HEK293 (cell line): ENCODE data around the gene PMAIP1.

ENCODE experiments used
- GLIS1 ChIP-seq: fragments of 450-650 bp; formaldehyde crosslinking; IDR thresholded peaks from 2 replicates; pipeline ENCODE4 v1.5.1; 2016; ENCODE audit warnings: missing biosample characterization, missing genetic modification characterization
- GLIS2 ChIP-seq: fragments of 450-650 bp; formaldehyde crosslinking; IDR thresholded peaks from 2 replicates; pipeline ENCODE4 v1.5.1; 2016; ENCODE audit warnings: missing biosample characterization, missing genetic modification characterization
- INSM2 ChIP-seq: fragments of 450-650 bp; formaldehyde crosslinking; IDR thresholded peaks from 2 replicates; pipeline ENCODE4 v1.5.1; 2016; ENCODE audit warnings: missing biosample characterization, missing genetic modification characterization
- KLF7 ChIP-seq: fragments of 450-650 bp; formaldehyde crosslinking; IDR thresholded peaks from 2 replicates; pipeline ENCODE4 v1.5.1; 2016; ENCODE audit warnings: missing biosample characterization, missing genetic modification characterization, borderline replicate concordance
- PRDM1 ChIP-seq: fragments of 450-650 bp; formaldehyde crosslinking; IDR thresholded peaks from 2 replicates; pipeline ENCODE4; 2016; ENCODE audit warnings: missing biosample characterization, missing genetic modification characterization
- SP3 ChIP-seq: fragments of 450-650 bp; formaldehyde crosslinking; IDR thresholded peaks from 2 replicates; pipeline ENCODE4 v1.5.1; 2016; ENCODE audit warnings: missing biosample characterization, missing genetic modification characterization
- ZBTB6 ChIP-seq: fragments of 450-650 bp; formaldehyde crosslinking; IDR thresholded peaks from 2 replicates; pipeline ENCODE4 v1.5.1; 2017; ENCODE audit warnings: missing biosample characterization, missing genetic modification characterization
- ZBTB8A ChIP-seq: fragments of 450-650 bp; formaldehyde crosslinking; IDR thresholded peaks from 2 replicates; pipeline ENCODE4 v1.5.1; 2016; ENCODE audit warnings: missing biosample characterization, missing genetic modification characterization
- ZEB2 ChIP-seq: fragments of 450-650 bp; formaldehyde crosslinking; IDR thresholded peaks from 2 replicates; pipeline ENCODE4 v1.5.1; 2016; ENCODE audit warnings: missing biosample characterization, missing genetic modification characterization
- ZNF114 ChIP-seq: fragments of 450-650 bp; formaldehyde crosslinking; IDR thresholded peaks from 2 replicates; pipeline ENCODE4 v1.5.0; 2017; ENCODE audit warnings: missing biosample characterization, missing genetic modification characterization
- ZNF148 ChIP-seq: fragments of 450-650 bp; formaldehyde crosslinking; IDR thresholded peaks from 2 replicates; pipeline ENCODE4 v1.5.0; 2017; ENCODE audit warnings: missing biosample characterization, missing genetic modification characterization, borderline replicate concordance
- ZNF16 ChIP-seq: fragments of 450-650 bp; formaldehyde crosslinking; IDR thresholded peaks from 2 replicates; pipeline ENCODE4 v1.5.1; 2016; ENCODE audit warnings: low read depth, missing biosample characterization, missing genetic modification characterization
- ZNF211 ChIP-seq: fragments of 450-650 bp; formaldehyde crosslinking; IDR thresholded peaks from 2 replicates; pipeline ENCODE4 v1.5.1; 2016; ENCODE audit warnings: low read depth, missing biosample characterization, missing genetic modification characterization
- ZNF221 ChIP-seq: fragments of 450-650 bp; formaldehyde crosslinking; IDR thresholded peaks from 2 replicates; pipeline ENCODE4 v1.5.1; 2017; ENCODE audit warnings: missing biosample characterization, missing genetic modification characterization, borderline replicate concordance
- ZNF292 ChIP-seq: fragments of 450-650 bp; formaldehyde crosslinking; IDR thresholded peaks from 2 replicates; pipeline ENCODE4 v1.5.1; 2016; ENCODE audit warnings: low read depth, missing biosample characterization, missing genetic modification characterization, borderline replicate concordance
- ZNF302 ChIP-seq: fragments of 450-650 bp; formaldehyde crosslinking; IDR thresholded peaks from 2 replicates; pipeline ENCODE4 v1.5.1; 2016; ENCODE audit warnings: missing biosample characterization, missing genetic modification characterization, low read depth
- ZNF341 ChIP-seq: fragments of 450-650 bp; formaldehyde crosslinking; IDR thresholded peaks from 2 replicates; pipeline ENCODE4; 2016; ENCODE audit warnings: low read depth, missing biosample characterization, missing genetic modification characterization
- ZNF350 ChIP-seq: fragments of 450-650 bp; formaldehyde crosslinking; IDR thresholded peaks from 2 replicates; pipeline ENCODE4 v1.5.0; 2017; ENCODE audit warnings: missing biosample characterization, mild to moderate bottlenecking, missing genetic modification characterization
- ZNF394 ChIP-seq: fragments of 450-650 bp; formaldehyde crosslinking; IDR thresholded peaks from 2 replicates; pipeline ENCODE4 v1.5.1; 2016; ENCODE audit warnings: missing biosample characterization, missing genetic modification characterization, mild to moderate bottlenecking, moderate library complexity, borderline replicate concordance
- ZNF510 ChIP-seq: fragments of 450-650 bp; formaldehyde crosslinking; IDR thresholded peaks from 2 replicates; pipeline ENCODE4 v1.5.1; 2018; ENCODE audit warnings: mild to moderate bottlenecking, missing genetic modification characterization, missing biosample characterization; ENCODE audit not compliant: insufficient replicate concordance
- ZNF561 ChIP-seq: fragments of 450-650 bp; IDR thresholded peaks from 2 replicates; pipeline ENCODE4 v1.5.1; 2018; ENCODE audit warnings: missing biosample characterization, missing genetic modification characterization, borderline replicate concordance
- ZNF600 ChIP-seq: fragments of 450-650 bp; formaldehyde crosslinking; IDR thresholded peaks from 2 replicates; pipeline ENCODE4 v1.5.1; 2016; ENCODE audit warnings: missing biosample characterization, missing genetic modification characterization
- ZNF623 ChIP-seq: fragments of 450-650 bp; formaldehyde crosslinking; IDR thresholded peaks from 2 replicates; pipeline ENCODE4 v1.5.1; 2016; ENCODE audit warnings: missing biosample characterization, missing genetic modification characterization
- ZSCAN18 ChIP-seq: fragments of 450-650 bp; formaldehyde crosslinking; IDR thresholded peaks from 2 replicates; pipeline ENCODE4 v1.5.1; 2016; ENCODE audit warnings: missing biosample characterization, missing genetic modification characterization
- ZSCAN30 ChIP-seq: fragments of 450-650 bp; IDR thresholded peaks from 2 replicates; pipeline ENCODE4 v1.5.1; 2018; ENCODE audit warnings: missing biosample characterization, mild to moderate bottlenecking, missing genetic modification characterization, moderate library complexity
- ZXDB ChIP-seq: fragments of 450-650 bp; formaldehyde crosslinking; IDR thresholded peaks from 2 replicates; pipeline ENCODE4 v1.5.1; 2016; ENCODE audit warnings: missing biosample characterization, missing genetic modification characterization
- TF ChIP-seq, protein P1 (sequence below): fragments of 450-650 bp; formaldehyde crosslinking; IDR thresholded peaks from 2 replicates; pipeline ENCODE4 v1.5.1; 2016; ENCODE audit warnings: missing biosample characterization, missing genetic modification characterization
- TF ChIP-seq, protein P2 (sequence below): fragments of 450-650 bp; formaldehyde crosslinking; IDR thresholded peaks from 2 replicates; pipeline ENCODE4 v1.5.1; 2016; ENCODE audit warnings: missing biosample characterization, missing genetic modification characterization

The PMAIP1 gene

GRCh38 chr18:59900222-59901128 lies 679 bp downstream of the PMAIP1 start (continued):
- TF ChIP-seq, protein P1, sequence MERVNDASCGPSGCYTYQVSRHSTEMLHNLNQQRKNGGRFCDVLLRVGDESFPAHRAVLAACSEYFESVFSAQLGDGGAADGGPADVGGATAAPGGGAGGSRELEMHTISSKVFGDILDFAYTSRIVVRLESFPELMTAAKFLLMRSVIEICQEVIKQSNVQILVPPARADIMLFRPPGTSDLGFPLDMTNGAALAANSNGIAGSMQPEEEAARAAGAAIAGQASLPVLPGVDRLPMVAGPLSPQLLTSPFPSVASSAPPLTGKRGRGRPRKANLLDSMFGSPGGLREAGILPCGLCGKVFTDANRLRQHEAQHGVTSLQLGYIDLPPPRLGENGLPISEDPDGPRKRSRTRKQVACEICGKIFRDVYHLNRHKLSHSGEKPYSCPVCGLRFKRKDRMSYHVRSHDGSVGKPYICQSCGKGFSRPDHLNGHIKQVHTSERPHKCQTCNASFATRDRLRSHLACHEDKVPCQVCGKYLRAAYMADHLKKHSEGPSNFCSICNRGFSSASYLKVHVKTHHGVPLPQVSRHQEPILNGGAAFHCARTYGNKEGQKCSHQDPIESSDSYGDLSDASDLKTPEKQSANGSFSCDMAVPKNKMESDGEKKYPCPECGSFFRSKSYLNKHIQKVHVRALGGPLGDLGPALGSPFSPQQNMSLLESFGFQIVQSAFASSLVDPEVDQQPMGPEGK (tag by site-specific recombination), result peak; percentile 74
- TF ChIP-seq ZNF510 (tag by site-specific recombination) (no peak), ZNF16 (tag by site-specific recombination) (no peak), GLIS2 (tag by site-specific recombination) (no peak), ZNF561 (tag by site-specific recombination) (0 out of 2 replicates have a peak, but pooled peaks have one; percentile 30), ZNF600 (tag by site-specific recombination) (no peak), ZNF341 (tag by site-specific recombination) (peak; percentile 87), ZNF211 (tag by site-specific recombination) (no peak), ZNF350 (no peak), ZNF302 (tag by site-specific recombination) (no peak), ZNF394 (tag by site-specific recombination) (peak; percentile 8; the same call in 1 of the 2 replicates), ZBTB8A (tag by site-specific recombination) (no peak), ZSCAN30 (tag by site-specific recombination) (peak; percentile 66), ZBTB6 (tag by site-specific recombination) (peak; percentile 66), PRDM1 (peak; percentile 88), ZSCAN18 (no peak), KLF7 (no peak), GLIS1 (peak; percentile 39; the same call in 1 of the 2 replicates), ZNF114 (tag by site-specific recombination) (no peak), ZNF292 (no peak), ZNF623 (no peak), INSM2 (no peak), ZNF221 (tag by site-specific recombination) (no peak), ZNF148 (tag by site-specific recombination) (0 out of 2 replicates have a peak, but pooled peaks have one; percentile 2), ZEB2 (tag by site-specific recombination) (no peak), SP3 (0 out of 2 replicates have a peak, but pooled peaks have one; percentile 8), ZXDB (tag by site-specific recombination) (no peak)
- TF ChIP-seq, protein P2, sequence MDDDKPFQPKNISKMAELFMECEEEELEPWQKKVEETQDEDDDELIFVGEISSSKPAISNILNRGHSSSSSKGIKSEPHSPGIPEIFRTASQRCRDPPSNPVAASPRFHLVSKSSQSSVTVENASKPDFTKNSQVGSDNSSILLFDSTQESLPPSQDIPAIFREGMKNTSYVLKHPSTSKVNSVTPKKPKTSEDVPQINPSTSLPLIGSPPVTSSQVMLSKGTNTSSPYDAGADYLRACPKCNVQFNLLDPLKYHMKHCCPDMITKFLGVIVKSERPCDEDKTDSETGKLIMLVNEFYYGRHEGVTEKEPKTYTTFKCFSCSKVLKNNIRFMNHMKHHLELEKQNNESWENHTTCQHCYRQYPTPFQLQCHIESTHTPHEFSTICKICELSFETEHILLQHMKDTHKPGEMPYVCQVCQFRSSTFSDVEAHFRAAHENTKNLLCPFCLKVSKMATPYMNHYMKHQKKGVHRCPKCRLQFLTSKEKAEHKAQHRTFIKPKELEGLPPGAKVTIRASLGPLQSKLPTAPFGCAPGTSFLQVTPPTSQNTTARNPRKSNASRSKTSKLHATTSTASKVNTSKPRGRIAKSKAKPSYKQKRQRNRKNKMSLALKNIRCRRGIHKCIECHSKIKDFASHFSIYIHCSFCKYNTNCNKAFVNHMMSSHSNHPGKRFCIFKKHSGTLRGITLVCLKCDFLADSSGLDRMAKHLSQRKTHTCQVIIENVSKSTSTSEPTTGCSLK (tag by site-specific recombination), result no peak
